Measurements from ENCODE around the gene RBM12.

RBM12 gene

DNA sequence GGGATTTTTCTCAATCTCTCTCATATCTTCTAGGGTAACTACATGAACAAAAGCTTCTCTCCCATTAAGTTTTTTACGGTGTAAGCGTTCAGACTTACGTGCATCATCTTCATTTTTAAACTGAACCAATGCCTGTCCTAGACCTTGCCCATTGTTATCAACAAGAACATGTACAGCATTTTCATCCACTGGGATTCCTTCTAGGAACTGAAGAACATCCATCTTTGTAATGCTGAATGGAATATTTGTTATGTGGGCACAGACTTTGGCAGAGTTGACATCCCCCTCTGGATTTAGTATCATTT is 11.3 kb downstream of the RBM12 start:
- DNase-seq: no peak

DNA sequence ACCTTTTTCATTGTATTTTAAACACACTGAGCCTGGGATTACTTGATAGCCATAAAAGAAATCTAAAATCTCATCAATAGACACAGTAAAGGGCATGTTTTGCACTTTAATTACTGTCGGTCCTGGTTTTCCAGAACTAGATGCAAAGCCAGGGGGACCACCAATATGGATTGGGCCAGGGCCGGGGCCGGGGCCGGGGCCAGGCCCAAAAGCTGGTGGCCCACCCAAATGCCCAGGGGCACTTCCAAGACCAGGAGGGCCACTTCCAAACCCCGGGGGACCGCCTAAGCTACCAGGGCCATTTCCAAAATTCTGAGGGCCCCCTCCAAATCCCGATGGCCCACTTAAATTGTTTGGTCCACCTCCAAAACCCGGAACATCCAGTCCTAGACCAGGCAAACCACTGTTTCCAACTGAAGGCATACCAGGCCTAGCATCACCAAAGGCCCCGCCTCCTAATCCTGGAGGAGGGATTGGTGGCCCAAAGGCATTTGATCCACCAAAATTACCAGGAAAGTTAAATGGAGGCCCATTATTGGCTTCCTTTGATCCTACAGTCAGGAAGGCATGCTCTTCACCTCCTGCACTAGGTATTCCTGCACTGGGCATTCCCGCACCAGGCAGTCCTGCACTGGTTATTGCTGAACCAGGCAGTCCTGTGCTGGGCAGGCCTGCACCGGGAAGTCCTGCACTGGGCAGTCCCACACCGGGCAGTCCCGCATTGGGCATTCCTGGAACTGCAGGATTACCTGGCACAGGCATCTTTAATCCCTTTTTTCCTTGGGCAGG is 11.9 kb downstream of the RBM12 start:
- DNase-seq: no peak

DNA sequence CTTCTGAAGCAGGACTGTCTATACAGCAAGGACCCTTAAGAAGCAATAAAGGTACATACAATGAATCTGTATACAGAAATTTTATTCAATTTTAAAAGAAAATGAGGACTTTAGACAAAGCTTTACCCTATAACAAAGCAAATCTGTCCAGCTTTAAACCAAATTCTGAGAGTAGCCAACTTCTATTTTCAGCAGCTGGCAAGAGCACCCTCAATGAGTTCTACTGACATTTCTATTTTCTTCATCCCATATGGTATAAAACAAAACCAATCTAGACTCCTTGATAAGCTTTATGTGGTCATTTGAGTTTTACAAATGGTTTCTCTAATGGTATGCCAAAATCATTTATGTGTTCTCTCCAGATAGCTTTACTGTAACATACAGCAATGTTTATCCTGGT is 12.7 kb downstream of the RBM12 start:
- DNase-seq: no peak

DNA sequence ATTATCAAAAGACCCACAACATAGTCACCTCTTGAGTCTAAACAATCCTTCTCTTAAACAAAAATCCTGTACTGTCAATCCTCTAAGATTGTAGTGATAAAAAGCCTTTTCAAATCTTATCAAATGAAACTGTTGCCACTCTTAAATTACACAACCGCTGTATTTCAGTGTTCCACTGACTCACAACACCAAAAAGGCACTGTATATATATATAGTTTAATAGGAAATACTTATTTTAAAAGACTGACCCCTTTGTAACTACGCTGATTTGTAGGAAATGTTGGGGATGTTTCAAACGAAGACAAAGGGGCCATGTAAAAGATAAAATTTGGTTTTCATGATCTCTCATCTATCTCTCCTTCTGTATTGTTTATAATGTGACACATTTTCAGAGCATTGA is 14.1 kb downstream of the RBM12 start:
- DNase-seq: no peak

DNA sequence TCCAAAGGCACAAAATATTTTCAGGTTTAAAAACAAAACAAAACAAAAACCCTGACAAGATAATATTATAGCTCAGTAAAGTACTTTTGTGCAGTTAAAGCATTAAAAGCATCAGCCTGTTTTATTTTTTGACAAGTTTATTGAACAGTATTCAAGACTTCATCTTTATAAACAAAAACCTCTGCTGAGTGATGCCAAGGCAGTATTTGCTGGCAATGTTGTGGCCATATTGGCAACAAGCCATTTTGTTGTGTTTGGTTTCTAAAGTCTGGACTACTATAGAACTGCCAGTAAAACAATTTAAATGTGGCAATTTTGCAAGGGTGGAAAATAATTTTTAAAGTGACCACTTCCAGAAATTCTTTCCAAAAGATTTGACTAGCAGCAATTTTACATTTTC is 15.9 kb downstream of the RBM12 start:
- no peak for DNase-seq

DNA sequence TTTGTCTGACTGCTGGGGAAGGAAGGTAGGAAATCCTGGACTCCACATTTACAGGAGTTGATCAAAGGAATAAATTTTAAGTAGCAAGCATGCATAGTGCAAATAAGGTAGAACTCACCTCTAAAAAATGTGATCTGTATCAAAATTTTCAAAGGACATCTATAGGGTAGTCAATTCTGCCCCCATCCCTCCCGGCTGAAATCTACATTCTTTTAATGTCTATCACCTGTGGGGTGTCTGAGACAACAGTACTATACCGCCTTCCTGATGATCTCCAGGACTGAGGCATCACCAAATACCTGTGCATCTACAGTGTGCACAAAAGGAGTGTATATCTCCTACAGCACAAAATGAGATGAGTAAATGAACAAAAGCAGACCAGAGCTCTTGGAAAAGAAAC is 19.9 kb downstream of the RBM12 start:
- DNase-seq: no peak

DNA sequence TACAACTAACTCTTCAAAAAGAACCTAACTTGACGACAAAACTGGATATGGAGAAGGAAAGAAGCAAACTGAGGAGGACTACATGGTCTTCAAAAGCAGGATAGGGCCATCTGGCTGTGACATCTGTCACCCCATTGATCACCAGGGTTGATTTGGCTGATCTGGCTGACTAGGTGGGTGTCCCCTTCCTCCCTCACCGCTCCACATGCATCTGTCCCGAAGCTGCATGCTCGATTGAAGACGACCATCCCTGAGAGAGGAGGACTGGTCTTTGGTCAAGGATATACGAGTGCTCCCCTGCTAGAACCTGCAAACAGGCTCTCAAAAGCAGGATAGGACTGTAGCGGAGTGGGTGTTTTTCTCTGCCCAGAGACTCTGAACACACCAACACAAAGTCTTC is 21.7 kb downstream of the RBM12 start:
- no peak for DNase-seq

DNA sequence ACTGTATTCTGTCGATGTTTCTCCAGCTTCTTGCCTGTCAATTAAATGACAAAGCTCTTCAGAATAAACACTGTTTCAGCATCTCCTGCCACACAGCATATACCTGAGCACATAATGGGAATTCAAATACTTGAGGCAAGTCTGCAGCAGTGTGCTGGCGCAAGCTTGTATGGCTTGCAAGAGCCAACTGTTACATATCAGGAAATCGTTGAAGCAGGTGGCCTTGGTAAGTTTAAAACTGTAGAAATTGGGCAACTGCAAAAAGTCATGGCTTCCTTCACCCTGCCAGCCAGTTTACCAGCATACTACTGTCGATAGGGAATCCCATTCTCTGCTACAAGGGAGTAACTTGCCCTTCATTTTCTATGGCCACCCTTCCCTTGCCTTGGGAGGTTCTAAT is 23.0 kb downstream of the RBM12 start:
- no peak for DNase-seq

DNA sequence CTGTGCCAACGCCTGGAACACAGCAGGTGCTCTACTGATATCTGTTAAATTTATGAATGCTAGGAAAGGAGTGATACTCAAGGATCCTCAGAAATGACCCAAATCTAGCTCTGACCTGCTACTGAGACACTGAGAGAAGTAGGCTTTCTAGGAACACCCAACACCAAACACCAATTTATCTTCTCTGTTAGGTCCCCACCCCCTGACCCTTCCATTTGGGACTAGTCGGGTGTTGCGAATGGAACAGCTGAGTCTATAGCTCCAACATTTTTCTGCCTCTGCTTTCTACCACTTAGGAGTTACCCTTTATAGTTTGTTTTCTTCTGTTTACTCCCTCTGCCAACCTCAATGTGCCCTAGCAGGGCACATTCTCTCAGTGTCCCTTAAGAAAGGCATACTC is 24.0 kb downstream of the RBM12 start:
- no peak for DNase-seq

DNA sequence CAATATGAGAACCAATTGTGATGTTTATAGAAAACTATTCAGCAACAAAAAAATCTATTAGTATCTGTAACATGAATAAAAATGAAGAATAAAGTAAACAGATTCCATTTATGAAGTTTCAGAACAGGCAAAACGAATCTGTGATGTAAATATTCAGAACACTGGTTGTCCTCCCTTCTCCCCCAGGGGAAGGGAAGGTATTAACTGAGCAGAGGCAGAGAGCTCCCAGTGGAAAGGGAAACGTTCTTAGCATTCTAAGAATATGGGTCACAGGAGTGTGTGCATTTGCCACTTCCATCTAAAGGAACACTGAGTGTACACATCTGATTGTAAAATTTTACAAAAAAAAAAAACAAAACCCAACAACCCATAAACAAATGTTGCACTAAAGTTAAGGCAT is 25.9 kb downstream of the RBM12 start:
- no peak for DNase-seq

DNA sequence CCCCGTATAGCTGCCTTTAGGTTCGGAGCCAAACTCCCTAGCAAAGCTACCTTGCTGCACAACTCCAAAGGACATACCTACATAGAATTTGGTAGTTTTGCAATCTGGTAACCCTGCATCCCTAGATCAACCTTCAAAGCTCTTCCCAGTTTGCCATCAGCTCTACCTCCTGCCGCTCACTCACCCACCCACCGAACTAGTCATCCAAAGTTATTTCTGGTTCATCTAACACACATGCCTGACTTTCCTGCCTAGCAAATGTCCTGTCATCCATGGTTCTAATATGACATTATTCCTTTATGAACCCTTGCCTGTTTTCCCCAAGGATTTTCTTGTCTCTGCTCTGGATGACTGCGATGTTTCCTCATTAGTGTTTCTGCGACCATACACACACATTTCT is 27.4 kb downstream of the RBM12 start:
- DNase-seq: no peak

DNA sequence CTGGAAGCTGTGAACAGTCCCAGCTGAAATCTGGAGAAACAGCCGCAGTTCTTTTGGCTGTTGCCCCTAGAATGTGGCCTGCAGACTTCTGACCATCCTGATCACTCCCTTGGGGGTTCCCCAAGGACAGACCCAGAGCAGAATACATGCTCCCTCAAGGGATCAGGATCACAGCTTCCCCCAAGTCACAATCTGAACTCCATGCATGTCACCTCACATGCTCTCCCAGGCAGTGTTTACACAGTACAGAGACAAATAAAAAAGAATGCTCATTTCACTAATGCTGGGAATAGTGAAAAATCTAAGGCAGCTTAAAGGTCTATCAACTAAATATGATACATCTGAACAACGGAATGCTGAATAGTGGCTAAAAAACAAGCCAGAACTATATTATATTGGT is 28.6 kb downstream of the RBM12 start:
- DNase-seq: no peak

DNA sequence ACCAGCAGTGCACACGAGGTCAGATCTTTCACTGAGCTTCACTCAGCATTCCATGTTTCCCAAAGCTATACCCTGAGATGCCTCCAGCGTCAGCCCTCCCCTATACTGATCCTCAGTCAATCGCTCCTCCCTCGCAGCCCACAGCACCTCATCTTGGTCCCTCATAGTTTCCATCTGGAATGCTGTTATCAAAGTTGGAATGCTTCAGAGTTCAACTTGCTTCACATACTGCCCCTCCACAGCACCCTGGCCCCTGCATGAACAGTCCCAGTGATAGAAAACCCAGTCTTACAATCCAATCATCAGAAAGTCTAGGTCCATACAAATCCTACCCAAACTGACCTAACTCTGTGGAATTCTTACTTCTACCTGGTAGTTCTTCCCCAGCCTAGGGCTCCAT is 29.0 kb downstream of the RBM12 start:
- DNase-seq: no peak

DNA sequence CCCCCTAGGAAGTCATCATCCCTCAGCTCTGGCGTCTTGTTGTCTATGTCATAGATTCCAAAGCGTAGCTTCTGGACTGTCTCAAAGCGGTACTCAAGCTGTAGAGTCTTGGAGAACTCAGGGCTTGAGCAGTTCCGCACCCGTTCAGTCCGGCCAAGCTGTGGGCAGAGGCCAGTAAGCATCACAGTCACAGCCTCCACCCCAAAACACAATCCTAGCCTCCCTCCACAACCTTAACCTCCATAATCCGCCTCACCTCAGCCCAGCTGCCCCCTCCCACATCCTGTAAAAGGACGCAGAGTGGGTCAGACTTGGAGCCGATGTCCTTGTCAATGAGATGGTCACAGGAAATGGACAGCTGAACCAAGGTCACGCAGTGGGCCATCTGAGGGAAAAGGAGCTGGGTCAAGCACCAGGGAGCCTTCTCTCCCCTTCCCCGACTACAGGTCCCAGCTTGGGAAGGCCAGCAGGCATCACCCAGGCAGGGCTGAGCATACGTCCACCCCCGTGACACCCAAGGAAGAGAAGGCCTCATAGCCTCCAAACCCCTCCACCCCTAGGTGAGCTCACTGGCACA is 32.1 kb downstream of the RBM12 start:
- no peak for DNase-seq

DNA sequence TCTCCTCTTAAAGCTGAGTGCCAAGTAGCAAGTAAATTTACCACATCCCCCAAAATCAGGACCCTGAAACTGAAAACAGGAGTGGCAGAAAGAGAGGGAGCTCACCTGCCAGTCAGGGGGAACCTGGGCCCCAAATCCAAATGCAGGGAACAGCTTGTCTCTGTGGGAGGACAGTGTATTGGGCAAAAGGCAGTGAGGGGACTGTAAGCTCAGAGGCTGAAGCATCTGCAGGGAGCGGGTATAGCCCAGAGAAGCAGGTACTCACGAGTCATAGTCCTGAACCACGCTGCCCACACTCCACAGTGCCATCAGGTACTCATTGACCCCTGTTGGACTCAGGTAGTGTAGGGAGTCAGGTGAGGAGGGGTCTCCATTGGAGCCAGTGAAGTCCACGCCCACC is 34.1 kb downstream of the RBM12 start:
- DNase-seq: no peak

DNA sequence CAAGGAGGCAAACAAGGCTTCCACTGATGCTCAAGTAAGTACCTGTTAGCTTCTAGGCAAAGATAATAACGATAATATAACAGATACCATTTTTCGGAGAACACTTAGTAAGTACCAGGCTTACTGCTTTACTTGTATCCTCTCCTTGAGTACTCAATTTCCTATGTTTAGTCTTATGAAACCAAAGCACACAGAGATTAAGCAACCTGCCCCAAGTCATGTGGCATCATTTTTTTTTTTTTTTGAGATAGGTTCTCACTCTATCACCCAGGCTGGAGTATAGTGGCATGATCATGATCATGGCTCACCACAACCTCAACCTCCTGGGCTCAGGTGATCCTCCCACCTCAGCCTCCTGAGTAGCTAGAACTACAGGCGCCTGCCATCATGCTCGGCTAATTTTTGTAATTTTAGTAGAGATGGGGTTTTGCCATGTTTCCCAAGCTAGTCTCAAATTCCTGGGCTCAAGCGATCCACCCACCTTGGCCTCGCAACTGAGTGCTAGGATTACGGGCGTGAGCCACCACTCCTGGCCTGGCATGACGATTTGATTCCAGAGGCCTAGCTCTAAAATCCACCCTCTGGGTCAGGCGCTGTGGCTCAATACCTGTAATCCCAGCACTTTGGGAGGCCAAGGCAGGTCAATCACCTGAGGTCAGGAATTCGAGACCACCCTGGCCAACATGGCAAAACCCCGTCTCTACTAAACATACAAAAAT is 35.1 kb downstream of the RBM12 start:
- DNase-seq: no peak

DNA sequence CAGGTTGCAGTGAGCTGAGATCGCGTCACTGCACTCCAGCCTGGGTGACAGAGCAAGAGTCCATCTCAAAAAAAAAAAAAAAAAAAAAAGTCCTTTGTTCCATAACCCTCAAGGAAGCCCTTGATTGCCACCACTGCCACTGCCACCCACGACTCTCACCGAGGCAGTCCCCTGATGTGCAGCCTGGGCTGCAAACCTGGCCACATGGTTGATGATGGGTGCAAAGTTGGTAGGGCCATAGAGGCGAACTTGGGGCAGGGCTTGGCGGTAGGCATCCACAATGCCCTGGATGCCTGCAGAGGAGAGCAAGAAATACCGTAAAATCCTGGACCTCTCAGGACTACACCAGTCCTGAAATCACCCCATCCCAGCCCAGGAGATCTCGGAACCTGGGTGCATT is 37.6 kb downstream of the RBM12 start:
- no peak for DNase-seq

DNA sequence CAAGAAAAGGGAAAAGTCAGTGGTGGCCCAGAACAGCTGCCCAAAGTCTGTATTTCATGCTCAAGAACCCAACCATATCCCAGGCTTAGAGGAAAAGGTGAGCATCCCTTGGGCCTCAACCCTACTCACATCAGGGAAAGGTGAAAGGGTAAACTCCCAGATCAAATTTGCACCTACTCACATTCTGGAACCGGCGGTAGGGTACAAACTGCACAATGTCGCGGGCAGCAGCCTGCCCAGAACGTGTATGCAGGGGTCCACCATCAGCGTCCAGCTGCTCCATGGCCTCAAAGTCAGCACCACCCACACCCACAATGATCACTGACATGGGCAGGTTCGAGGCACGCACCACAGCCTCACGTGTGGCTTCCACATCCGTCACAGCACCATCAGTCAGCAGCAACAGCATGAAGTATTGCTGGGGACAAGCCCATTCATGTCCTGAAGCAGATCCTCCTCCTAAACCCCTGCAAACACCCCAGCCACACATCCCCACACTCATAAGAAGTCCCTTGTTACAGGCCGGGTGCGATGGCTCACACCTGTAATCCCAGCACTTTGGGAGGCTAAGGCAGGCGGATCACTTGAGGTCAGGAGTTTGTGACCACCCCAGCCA is 38.2 kb downstream of the RBM12 start:
- DNase-seq: no peak

DNA sequence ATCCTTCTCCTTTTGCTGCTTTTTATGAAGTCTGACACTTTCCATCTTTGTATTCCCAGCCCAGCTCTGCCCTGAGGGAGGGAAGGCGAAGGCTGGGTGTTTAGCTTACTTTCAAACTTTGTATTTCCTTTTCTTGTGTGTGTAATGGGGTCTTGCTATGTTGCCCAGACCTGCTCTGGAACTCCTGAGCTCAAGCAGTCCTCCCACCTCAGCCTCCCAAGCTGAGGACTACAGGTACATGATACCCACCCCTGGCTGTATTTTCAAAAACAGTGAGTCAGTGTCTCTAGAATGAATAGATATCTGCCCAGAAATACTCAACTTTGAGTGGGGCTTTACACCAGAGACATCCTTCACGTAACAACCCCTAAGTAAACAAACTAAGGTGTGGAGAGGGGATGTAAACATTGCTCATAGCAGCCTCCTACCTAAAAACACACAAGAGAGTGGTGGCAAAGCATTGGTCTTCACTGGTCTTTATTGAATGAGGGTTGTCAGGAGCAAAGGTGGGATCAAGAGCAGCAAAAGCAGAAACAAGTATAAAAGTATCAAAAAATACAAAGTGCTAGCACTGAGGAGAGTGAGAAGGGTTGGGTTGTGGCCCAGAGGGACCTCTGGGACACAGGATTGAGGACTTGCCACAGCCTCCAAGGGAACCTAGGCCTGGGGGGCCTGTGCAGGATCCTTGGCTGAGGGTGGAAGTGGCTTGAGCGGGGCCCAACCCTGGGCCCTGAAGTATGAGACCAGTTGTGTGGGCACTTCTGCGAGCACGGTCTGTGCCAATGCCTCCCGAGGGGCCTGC is 38.9 kb downstream of the RBM12 start:
- no peak for DNase-seq

DNA sequence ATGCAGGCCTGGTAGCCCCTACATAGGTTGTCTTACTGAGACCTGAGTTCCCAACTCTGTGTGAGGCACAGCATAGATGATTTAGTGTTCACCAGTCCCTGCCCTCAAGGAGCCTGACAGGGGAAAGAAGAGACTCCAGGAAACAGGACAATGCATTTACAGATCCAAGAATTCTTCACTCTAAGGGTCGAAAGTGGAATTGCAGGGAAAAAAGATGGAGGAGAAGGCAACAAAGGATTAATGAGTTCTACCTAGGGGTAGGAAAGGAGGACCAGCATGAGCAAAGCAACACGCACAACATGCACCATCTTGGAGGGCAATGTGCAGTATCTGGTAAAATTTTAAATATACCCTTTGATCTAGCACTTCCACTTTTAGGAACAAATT is 43.1 kb downstream of the RBM12 start:
- no peak for DNase-seq

DNA sequence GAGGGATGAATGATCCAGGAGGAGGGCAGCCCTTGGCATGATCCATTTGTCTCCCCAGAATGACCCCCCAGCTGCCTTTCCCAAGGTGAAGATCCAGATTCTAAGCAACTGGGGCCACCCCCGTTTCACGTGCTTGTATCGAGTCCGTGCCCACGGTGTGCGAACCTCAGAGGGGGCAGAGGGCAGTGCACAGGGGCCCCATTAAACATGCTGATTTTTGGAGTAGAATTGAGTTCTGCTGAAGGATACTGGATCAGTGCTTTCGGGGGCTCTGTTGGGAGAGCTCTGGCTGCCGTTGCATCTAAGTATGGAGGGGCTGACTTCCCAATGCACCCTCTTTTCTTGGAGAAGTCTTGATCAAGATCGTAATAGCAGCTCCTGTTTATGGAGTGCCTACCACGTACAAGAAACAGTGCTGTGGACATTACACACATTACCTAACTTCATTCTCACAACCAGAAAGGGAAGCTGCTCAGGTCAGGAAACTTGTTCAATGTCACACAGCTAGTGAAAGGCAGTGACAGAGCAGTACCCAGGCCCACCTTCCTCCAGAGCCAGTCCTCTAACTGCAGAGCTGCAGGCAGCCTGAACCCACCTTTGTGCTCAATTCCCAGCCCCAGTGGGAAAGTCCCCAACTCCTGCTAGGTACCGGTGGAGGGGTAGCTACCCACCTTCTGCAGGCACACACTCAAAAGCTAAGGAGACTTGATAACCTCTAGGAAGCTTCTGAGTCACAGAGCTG is 43.7 kb downstream of the RBM12 start:
- no peak for DNase-seq
